Smooth muscle cell (in vitro differentiated cells): Measurements from ENCODE around the gene CD3E. TPM values are rescaled to one million over a fixed set of nuclear protein-coding genes. Genes with fewer than 3 reads are reported as not detected.

ENCODE experiments used
- DNase-seq: peaks from one replicate; lab custom pipeline; 2025; ENCODE audit not compliant: unreplicated experiment; lab: John Stamatoyannopoulos, UW
- H2AFZ ChIP-seq: fragments of 200-600 bp; sonication (generic); 2 replicates; pipeline ENCODE4 v1.6.0; 2016; ENCODE audit warnings: antibody characterized with exemption, low read depth, mild to moderate bottlenecking
- H3F3A ChIP-seq: fragments of 200-600 bp; sonication (generic); 2 replicates; pipeline ENCODE4 v1.6.0; 2017; ENCODE audit warnings: antibody characterized with exemption, low read depth
- H3K27ac ChIP-seq: fragments of 200-600 bp; sonication (generic); 2 replicates; pipeline ENCODE4 v1.5.1; 2016; ENCODE audit warnings: low read depth, mild to moderate bottlenecking
- H3K27me3 ChIP-seq: fragments of 200-600 bp; sonication (generic); 2 replicates; pipeline ENCODE4 v1.6.1; 2016; ENCODE audit warnings: low read depth, mild to moderate bottlenecking
- H3K36me3 ChIP-seq: fragments of 200-600 bp; sonication (generic); 2 replicates; pipeline ENCODE4 v1.5.1; 2016; ENCODE audit warnings: low read depth
- H3K4me1 ChIP-seq: fragments of 200-600 bp; sonication (generic); 2 replicates; pipeline ENCODE4 v1.5.1; 2016; ENCODE audit warnings: low read depth
- H3K4me2 ChIP-seq: fragments of 200-600 bp; sonication (generic); 2 replicates; pipeline ENCODE4 v1.6.0; 2016; ENCODE audit warnings: mild to moderate bottlenecking
- H3K4me3 ChIP-seq: fragments of 200-600 bp; sonication (generic); 2 replicates; pipeline ENCODE4 v1.5.1; 2016; ENCODE audit warnings: mild to moderate bottlenecking
- H3K79me2 ChIP-seq: fragments of 200-600 bp; sonication (generic); 2 replicates; pipeline ENCODE4 v1.6.0; 2016; ENCODE audit warnings: low read depth, mild to moderate bottlenecking
- H3K9ac ChIP-seq: fragments of 200-600 bp; sonication (generic); 2 replicates; pipeline ENCODE4 v1.6.0; 2016; ENCODE audit warnings: low read depth
- H3K9me3 ChIP-seq: fragments of 200-600 bp; sonication (generic); replicated peaks from 2 replicates; pipeline ENCODE4 v1.5.1; 2016; ENCODE audit warnings: low read depth
- H4K20me1 ChIP-seq: fragments of 200-600 bp; sonication (generic); 2 replicates; pipeline ENCODE4 v1.6.0; 2016; ENCODE audit warnings: low read depth
- CTCF ChIP-seq: fragments of 200-600 bp; sonication (generic); IDR thresholded peaks from 2 replicates; pipeline ENCODE4 v1.5.1; 2017; ENCODE audit warnings: borderline replicate concordance, mild to moderate bottlenecking, antibody characterized with exemption; ENCODE audit not compliant: insufficient read depth, poor library complexity, severe bottlenecking
- WGBS: methylation state at CpG from one replicate; pipeline ENCODE4 v1.1.7; 2016; ENCODE audit warnings: low lambda C conversion rate; 5-methylcytosine and 5-hydroxymethylcytosine counted together
- polyA plus RNA-seq: library from polyadenylated mRNA; unstranded; fragments of >200 nt; fragmentation: Nextera tagmentation; extraction: Ambion mirVana; gene quantifications from 2 replicates; pipeline ENCODE4 v1.2.1, GENCODE V29; 2016
- total RNA-seq: library from RNA; depleted of rRNA; stranded (reverse); fragments of >200 nt; gene quantifications from 2 replicates; pipeline ENCODE4 v1.2.3, GENCODE V29; 2014

The CD3E gene
- total and polyA plus RNA-seq, 2 experiments from 2014 or later = not detected

- Histone ChIP-seq H3K9me3 (no peaks in the 10 kb centered on the region), H3F3A (no peaks in the 10 kb centered on the region), H3K27ac (no peak overlapping the region), H3K36me3 (no peaks in the 10 kb centered on the region), H3K27me3 (no peaks in the 10 kb centered on the region), H2AFZ (no peak overlapping the region), H3K9ac (no peak overlapping the region), H3K4me3 (no peak overlapping the region), H4K20me1 (no peaks in the 10 kb centered on the region), H3K79me2 (no peaks in the 10 kb centered on the region), H3K4me2 (no peak overlapping the region), H3K4me1 (peaks cover 17% of the 10 kb centered on the region)
- no peak for DNase-seq
- no peak for TF ChIP-seq CTCF
- 95% methylated on average over 11 of the region's 11 CpGs for WGBS
These were observed 14.2 kb downstream of the CD3E start for GRCh38 chr11:118318581-118319336.

GRCh38 chr11:118319337-118319707 lies 14.8 kb downstream of the CD3E start:
- no peak overlapping the region for H3K4me2 ChIP-seq

GRCh38 chr11:118320515-118320914 lies 16.0 kb downstream of the CD3E start:
- H2AFZ ChIP-seq = no peak overlapping the region
- WGBS = 90% methylated on average over 3 of the region's 3 CpGs

More at GRCh38 chr11:118319337-118319707, 14.8 kb downstream of the CD3E start:
- no peaks in the 10 kb centered on the region for H3K27me3 ChIP-seq
- 69% methylated on average over 1 of the region's 1 CpG for WGBS
- no peak for DNase-seq
- H3K27ac ChIP-seq = no peak overlapping the region
- no peaks in the 10 kb centered on the region for H3K79me2 ChIP-seq
- H3K4me1 ChIP-seq = peaks cover 17% of the 10 kb centered on the region
- no peak overlapping the region for H3K4me3 ChIP-seq
- no peaks in the 10 kb centered on the region for H4K20me1 ChIP-seq
- TF ChIP-seq CTCF = no peak
- H3F3A ChIP-seq = no peaks in the 10 kb centered on the region
- no peak overlapping the region for H3K9ac ChIP-seq
- H3K9me3 ChIP-seq = no peaks in the 10 kb centered on the region
- no peak overlapping the region for H2AFZ ChIP-seq
- H3K36me3 ChIP-seq = no peaks in the 10 kb centered on the region

More at GRCh38 chr11:118320515-118320914, 16.0 kb downstream of the CD3E start:
- no peaks in the 10 kb centered on the region for H3K79me2 ChIP-seq
- no peak for DNase-seq
- no peaks in the 10 kb centered on the region for H3K9me3 ChIP-seq
- TF ChIP-seq CTCF = no peak
- H3K27me3 ChIP-seq = no peaks in the 10 kb centered on the region
- no peak overlapping the region for H3K27ac ChIP-seq
- no peaks in the 10 kb centered on the region for H4K20me1 ChIP-seq
- no peak overlapping the region for H3K4me2 ChIP-seq
- no peaks in the 10 kb centered on the region for H3F3A ChIP-seq
- no peak overlapping the region for H3K4me3 ChIP-seq
- H3K9ac ChIP-seq = no peak overlapping the region
- no peaks in the 10 kb centered on the region for H3K36me3 ChIP-seq
- H3K4me1 ChIP-seq = peaks cover 12% of the 10 kb centered on the region
